K562 (cell line): ENCODE data around the gene IPO7. TPM values are rescaled to one million over a fixed set of nuclear protein-coding genes. Genes with fewer than 3 reads are reported as not detected.

Experiments used
- CEBPB ChIP-seq: fragments of 450-650 bp; IDR thresholded peaks from 2 replicates; pipeline ENCODE4 v1.6.1; 2016; ENCODE audit warnings: missing genetic modification characterization, missing compliant biosample characterization
- EGR1 ChIP-seq: fragments of 450-650 bp; conservative IDR thresholded peaks from 2 replicates; pipeline ENCODE4 v1.6.1; 2017; ENCODE audit warnings: mild to moderate bottlenecking
- KDM1A ChIP-seq, 2 experiments: fragments of 450-650 bp; IDR thresholded peaks; 2 replicates each; pipeline ENCODE4 v1.6.1; 2016; ENCODE audit warnings: mild to moderate bottlenecking in 2 of 2
- KLF6 ChIP-seq: fragments of 250-450 bp; sonication (Bioruptor Pico); IDR thresholded peaks from 2 replicates; pipeline ENCODE4 v1.4.0; 2020; ENCODE audit warnings: mild to moderate bottlenecking, moderate library complexity, borderline replicate concordance
- MTA2 ChIP-seq: fragments of 450-650 bp; IDR thresholded peaks from 2 replicates; pipeline ENCODE4 v1.6.1; 2016; ENCODE audit warnings: low read depth
- NFIC ChIP-seq: fragments of 450-650 bp; IDR thresholded peaks from 2 replicates; pipeline ENCODE4 v1.6.1; 2017; ENCODE audit warnings: mild to moderate bottlenecking, inconsistent platforms
- RB1 ChIP-seq: fragments of 450-650 bp; IDR thresholded peaks from 2 replicates; pipeline ENCODE4 v1.6.1; 2017; ENCODE audit warnings: low read depth, mild to moderate bottlenecking
- RBM17 ChIP-seq: fragments of 200-400 bp; formaldehyde crosslinking; IDR thresholded peaks from 2 replicates; pipeline ENCODE4 v1.6.1; 2017; ENCODE audit warnings: low read depth, mild to moderate bottlenecking, low read length, borderline replicate concordance
- STAG1 ChIP-seq: sonication (generic); formaldehyde crosslinking; IDR thresholded peaks from 2 replicates; pipeline ENCODE4 v1.5.0; 2020; ENCODE audit warnings: missing genetic modification reagents, borderline replicate concordance
- STAT5A ChIP-seq: IDR thresholded peaks from 2 replicates; pipeline ENCODE4 v1.6.1; 2012; ENCODE audit warnings: low read length, inconsistent platforms, borderline replicate concordance
- ZNF146 ChIP-seq: IDR thresholded peaks from one replicate; pipeline ENCODE4 v1.6.1; 2018; ENCODE audit warnings: missing compliant biosample characterization; ENCODE audit not compliant: unreplicated experiment
- ZNF197 ChIP-seq: fragments of 200-800 bp; sonication (Bioruptor generic); IDR thresholded peaks from 2 replicates; pipeline ENCODE4 v1.6.1; 2016; ENCODE audit warnings: low read depth, missing genetic modification characterization, missing compliant biosample characterization
- ZNF217 ChIP-seq: sonication (generic); formaldehyde crosslinking; IDR thresholded peaks from 2 replicates; pipeline ENCODE4 v1.8.0; 2022; ENCODE audit warnings: mild to moderate bottlenecking, missing genetic modification reagents
- ZNF282 ChIP-seq: sonication (generic); formaldehyde crosslinking; IDR thresholded peaks from 2 replicates; pipeline ENCODE4 v1.8.1; 2023; ENCODE audit warnings: missing genetic modification reagents
- ZNF324 ChIP-seq: fragments of 250-450 bp; sonication (Bioruptor Pico); IDR thresholded peaks from 2 replicates; pipeline ENCODE4 v1.4.0; 2020; ENCODE audit warnings: mild to moderate bottlenecking
- polyA plus RNA-seq, 8 experiments: library from polyadenylated mRNA; depleted of rRNA in 4 of 8; stranded (reverse) in 5 of 8; unstranded in 3 of 8; fragments of >200 nt; fragmentation: Nextera tagmentation in 2 of 8; fragmentation: Illumina TruSeq in 1 of 8; extraction: Ambion mirVana in 2 of 8; extraction: Trizol in 1 of 8; gene quantifications; 2 replicates each; pipeline versions ENCODE4 v1.2.1 to v1.2.3, GENCODE V29; 2011 to 2014; ENCODE audit warnings: inconsistent platforms in 1 of 8, missing spikeins in 1 of 8
- total RNA-seq, 7 experiments: library from RNA; depleted of rRNA in 6 of 7; stranded (reverse); fragments of >200 nt in 6 of 7; fragmentation: Illumina TruSeq in 2 of 7; extraction: Trizol in 2 of 7; gene quantifications; 2 replicates each; pipeline versions ENCODE4 v1.2.1 to v1.2.3, GENCODE V29; 2011 to 2021; ENCODE audit warnings: low replicate concordance in 1 of 7
- TF ChIP-seq, protein P1 (sequence below): fragments of 250-450 bp; sonication (Bioruptor Pico); IDR thresholded peaks from 2 replicates; pipeline ENCODE4 v1.9.0; 2021; ENCODE audit warnings: mild to moderate bottlenecking, inconsistent platforms
- TF ChIP-seq, protein P2 (sequence below): conservative IDR thresholded peaks from 2 replicates; pipeline ENCODE4 v1.6.1; 2011; ENCODE audit warnings: low read depth, mild to moderate bottlenecking, low read length; ENCODE audit not compliant: control insufficient read depth
- TF ChIP-seq, protein P3 (sequence below): sonication (generic); formaldehyde crosslinking; IDR thresholded peaks from 2 replicates; pipeline ENCODE4 v1.8.1; 2023; ENCODE audit warnings: mild to moderate bottlenecking, missing genetic modification reagents, moderate library complexity
- TF ChIP-seq, protein P4 (sequence below), 2 experiments: fragments of 250-450 bp in 1 of 2; fragments of 450-650 bp in 1 of 2; sonication (Bioruptor Pico) in 1 of 2; IDR thresholded peaks; 2 replicates each; pipeline versions ENCODE4 v1.6.1 to v1.8.0; 2016 to 2021; ENCODE audit warnings: mild to moderate bottlenecking in 2 of 2, moderate library complexity in 2 of 2, missing compliant biosample characterization in 1 of 2, missing genetic modification characterization in 1 of 2
- TF ChIP-seq, protein P5 (sequence below): fragments of 450-650 bp; IDR thresholded peaks from 2 replicates; pipeline ENCODE4 v1.7.1; 2018; ENCODE audit warnings: mild to moderate bottlenecking, low read depth; ENCODE audit not compliant: partially characterized antibody

IPO7 gene
- total and polyA plus RNA-seq, 9 of the 15 experiments (the other 6 are each of a cell fraction or from before 2014, with no cell fraction given), result 23.6 to 138 (median 110) TPM

DNA sequence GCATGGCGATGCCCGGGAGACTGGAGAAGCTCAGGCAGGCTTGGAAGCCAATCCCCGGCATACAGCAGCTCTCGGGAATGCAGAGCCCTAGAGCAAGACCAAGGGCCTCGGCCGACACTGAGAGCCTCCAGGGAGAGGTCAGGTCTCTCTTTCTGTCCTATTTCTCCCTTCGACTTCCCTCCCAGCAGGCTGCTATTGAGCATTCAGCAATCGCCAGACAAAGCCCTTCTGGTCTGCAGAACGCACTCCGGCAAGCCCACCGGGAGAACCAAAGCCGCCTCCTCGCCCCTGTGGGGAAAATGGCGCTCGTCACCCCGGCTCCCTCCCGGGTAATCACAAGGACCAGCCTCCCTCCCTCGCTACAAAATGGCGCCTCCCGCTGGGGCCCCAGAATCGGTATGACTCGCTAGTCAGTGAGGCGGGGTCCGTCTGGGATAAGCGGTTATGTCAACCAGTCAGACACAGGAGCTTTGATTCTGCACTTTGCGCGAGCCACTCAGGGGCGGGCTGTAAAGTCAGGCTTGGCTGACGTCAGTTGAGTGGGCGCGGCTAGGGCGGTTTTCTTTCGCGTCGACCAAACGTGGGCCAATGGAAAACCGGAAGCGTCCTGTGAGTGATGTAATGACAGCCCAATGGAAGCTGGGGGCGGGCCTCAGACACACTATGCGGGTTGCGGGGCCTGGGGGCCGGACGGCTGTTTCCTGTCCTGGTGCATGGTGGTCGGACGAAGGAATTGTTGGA lies 76.0 kb downstream of the IPO7 start, which contains the start of gene ZNF143 (continued):
- TF ChIP-seq, protein P1, sequence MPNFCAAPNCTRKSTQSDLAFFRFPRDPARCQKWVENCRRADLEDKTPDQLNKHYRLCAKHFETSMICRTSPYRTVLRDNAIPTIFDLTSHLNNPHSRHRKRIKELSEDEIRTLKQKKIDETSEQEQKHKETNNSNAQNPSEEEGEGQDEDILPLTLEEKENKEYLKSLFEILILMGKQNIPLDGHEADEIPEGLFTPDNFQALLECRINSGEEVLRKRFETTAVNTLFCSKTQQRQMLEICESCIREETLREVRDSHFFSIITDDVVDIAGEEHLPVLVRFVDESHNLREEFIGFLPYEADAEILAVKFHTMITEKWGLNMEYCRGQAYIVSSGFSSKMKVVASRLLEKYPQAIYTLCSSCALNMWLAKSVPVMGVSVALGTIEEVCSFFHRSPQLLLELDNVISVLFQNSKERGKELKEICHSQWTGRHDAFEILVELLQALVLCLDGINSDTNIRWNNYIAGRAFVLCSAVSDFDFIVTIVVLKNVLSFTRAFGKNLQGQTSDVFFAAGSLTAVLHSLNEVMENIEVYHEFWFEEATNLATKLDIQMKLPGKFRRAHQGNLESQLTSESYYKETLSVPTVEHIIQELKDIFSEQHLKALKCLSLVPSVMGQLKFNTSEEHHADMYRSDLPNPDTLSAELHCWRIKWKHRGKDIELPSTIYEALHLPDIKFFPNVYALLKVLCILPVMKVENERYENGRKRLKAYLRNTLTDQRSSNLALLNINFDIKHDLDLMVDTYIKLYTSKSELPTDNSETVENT, result peak; percentile 81; the same call in 1 of the 2 replicates
- TF ChIP-seq KDM1A (IDR thresholded peaks at IDR 0.05), result no peak
- TF ChIP-seq, protein P2, sequence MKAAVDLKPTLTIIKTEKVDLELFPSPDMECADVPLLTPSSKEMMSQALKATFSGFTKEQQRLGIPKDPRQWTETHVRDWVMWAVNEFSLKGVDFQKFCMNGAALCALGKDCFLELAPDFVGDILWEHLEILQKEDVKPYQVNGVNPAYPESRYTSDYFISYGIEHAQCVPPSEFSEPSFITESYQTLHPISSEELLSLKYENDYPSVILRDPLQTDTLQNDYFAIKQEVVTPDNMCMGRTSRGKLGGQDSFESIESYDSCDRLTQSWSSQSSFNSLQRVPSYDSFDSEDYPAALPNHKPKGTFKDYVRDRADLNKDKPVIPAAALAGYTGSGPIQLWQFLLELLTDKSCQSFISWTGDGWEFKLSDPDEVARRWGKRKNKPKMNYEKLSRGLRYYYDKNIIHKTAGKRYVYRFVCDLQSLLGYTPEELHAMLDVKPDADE, result 0 out of 2 replicates have a peak, but pooled peaks have one; percentile 22
- no peak for TF ChIP-seq ZNF324 (CRISPR knock-in tag)
- TF ChIP-seq ZNF282 (CRISPR knock-in tag), result no peak
- peak; percentile 91 for TF ChIP-seq RB1
- TF ChIP-seq CEBPB (tag), result no peak
- TF ChIP-seq, protein P3, sequence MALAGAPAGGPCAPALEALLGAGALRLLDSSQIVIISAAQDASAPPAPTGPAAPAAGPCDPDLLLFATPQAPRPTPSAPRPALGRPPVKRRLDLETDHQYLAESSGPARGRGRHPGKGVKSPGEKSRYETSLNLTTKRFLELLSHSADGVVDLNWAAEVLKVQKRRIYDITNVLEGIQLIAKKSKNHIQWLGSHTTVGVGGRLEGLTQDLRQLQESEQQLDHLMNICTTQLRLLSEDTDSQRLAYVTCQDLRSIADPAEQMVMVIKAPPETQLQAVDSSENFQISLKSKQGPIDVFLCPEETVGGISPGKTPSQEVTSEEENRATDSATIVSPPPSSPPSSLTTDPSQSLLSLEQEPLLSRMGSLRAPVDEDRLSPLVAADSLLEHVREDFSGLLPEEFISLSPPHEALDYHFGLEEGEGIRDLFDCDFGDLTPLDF (CRISPR knock-in tag), result no peak
- peak; percentile 25; the same call in 1 of the 2 replicates for TF ChIP-seq EGR1
- TF ChIP-seq, protein P4, sequence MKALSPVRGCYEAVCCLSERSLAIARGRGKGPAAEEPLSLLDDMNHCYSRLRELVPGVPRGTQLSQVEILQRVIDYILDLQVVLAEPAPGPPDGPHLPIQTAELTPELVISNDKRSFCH (CRISPR knock-in tag; IDR thresholded peaks at IDR 0.05), result no peak
- TF ChIP-seq, protein P4 (tag; IDR thresholded peaks at IDR 0.05), result peak; percentile 91
- no peak for TF ChIP-seq STAG1 (CRISPR knock-in tag)
- 0 out of 2 replicates have a peak, but pooled peaks have one; percentile 42 for TF ChIP-seq ZNF197 (CRISPR knock-in tag)
- no peak; the same call in 1 of the 2 replicates for TF ChIP-seq STAT5A
- peak; percentile 39; the same call in 1 of the 2 replicates for TF ChIP-seq NFIC
- TF ChIP-seq KLF6 (CRISPR knock-in tag), result peak; percentile 87; the same call in 1 of the 2 replicates
- TF ChIP-seq ZNF146 (CRISPR knock-in tag), result no peak
- TF ChIP-seq MTA2, result no peak
- TF ChIP-seq ZNF217 (CRISPR knock-in tag), result no peak
- TF ChIP-seq RBM17, result no peak
- TF ChIP-seq, protein P5, sequence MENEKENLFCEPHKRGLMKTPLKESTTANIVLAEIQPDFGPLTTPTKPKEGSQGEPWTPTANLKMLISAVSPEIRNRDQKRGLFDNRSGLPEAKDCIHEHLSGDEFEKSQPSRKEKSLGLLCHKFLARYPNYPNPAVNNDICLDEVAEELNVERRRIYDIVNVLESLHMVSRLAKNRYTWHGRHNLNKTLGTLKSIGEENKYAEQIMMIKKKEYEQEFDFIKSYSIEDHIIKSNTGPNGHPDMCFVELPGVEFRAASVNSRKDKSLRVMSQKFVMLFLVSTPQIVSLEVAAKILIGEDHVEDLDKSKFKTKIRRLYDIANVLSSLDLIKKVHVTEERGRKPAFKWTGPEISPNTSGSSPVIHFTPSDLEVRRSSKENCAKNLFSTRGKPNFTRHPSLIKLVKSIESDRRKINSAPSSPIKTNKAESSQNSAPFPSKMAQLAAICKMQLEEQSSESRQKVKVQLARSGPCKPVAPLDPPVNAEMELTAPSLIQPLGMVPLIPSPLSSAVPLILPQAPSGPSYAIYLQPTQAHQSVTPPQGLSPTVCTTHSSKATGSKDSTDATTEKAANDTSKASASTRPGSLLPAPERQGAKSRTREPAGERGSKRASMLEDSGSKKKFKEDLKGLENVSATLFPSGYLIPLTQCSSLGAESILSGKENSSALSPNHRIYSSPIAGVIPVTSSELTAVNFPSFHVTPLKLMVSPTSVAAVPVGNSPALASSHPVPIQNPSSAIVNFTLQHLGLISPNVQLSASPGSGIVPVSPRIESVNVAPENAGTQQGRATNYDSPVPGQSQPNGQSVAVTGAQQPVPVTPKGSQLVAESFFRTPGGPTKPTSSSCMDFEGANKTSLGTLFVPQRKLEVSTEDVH, result peak; percentile 88
